Measurements from ENCODE around the gene RINT1. TPM values are rescaled to one million over a fixed set of nuclear protein-coding genes. Genes with fewer than 3 reads are reported as not detected.

RINT1 gene
- total and polyA plus RNA-seq, 2 of the 13 experiments (the other 11 are each of a cell fraction or from before 2014, with no cell fraction given), result 14.7 to 19.3 TPM

DNA sequence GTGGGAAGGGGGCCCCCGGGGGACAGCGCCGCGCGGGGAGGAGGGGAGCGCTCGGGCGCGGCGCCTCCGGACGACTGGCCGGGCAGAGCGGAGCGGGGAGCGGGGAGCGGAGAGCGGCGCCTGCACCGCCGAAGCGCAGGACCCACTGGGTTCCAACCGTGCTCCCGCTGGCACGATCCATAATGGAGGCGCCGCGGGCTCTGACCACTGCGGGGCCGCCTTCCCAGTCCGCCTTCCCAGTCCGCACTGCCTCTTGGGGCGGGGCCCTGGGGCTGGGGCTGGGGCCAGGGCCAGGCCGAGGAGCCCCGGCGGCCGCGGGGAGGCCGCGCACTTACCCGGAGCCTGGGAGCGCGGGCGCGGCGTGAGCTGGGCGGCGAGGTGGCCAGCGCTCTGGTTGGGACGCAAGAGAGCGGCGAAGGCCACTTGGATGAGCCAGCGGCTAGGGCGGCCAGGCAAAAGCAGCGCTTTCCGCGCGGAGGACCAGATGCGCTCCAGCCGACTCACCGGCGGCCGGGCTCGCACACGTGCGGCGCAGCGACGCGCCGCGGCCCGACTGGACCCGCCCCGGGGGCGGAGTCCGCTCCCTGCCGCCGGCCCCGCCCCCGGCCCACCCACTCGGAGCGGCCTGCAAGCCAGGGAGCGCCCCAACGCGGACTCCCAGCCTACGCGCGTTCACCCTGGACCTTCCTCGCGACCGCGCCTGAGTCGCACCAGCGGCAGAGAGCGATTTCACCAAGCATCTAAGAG lies 10.1 kb upstream of the RINT1 start, which contains the start of gene PUS7 (continued):
- TF ChIP-seq, protein P1, sequence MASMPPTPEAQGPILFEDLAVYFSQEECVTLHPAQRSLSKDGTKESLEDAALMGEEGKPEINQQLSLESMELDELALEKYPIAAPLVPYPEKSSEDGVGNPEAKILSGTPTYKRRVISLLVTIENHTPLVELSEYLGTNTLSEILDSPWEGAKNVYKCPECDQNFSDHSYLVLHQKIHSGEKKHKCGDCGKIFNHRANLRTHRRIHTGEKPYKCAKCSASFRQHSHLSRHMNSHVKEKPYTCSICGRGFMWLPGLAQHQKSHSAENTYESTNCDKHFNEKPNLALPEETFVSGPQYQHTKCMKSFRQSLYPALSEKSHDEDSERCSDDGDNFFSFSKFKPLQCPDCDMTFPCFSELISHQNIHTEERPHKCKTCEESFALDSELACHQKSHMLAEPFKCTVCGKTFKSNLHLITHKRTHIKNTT (CRISPR knock-in tag; IDR thresholded peaks at IDR 0.05), result no peak
- TF ChIP-seq HNRNPLL (IDR thresholded peaks at IDR 0.05; ENCODE audit: low read depth, low read length, poor library complexity, severe bottlenecking) (peak; percentile 33), HMG20A (CRISPR knock-in tag; IDR thresholded peaks at IDR 0.05; ENCODE audit: borderline replicate concordance) (no peak), ZNF20 (CRISPR knock-in tag; IDR thresholded peaks at IDR 0.05) (no peak), FLYWCH1 (CRISPR knock-in tag; IDR thresholded peaks at IDR 0.05) (no peak), GATAD1 (CRISPR knock-in tag; IDR thresholded peaks at IDR 0.05) (no peak), ZKSCAN5 (CRISPR knock-in tag; IDR thresholded peaks at IDR 0.05) (no peak), GATA4 (IDR thresholded peaks at IDR 0.05; ENCODE audit: borderline replicate concordance, low read depth) (no peak; the same call in 1 of the 2 replicates), TMF1 (CRISPR knock-in tag; IDR thresholded peaks at IDR 0.05; ENCODE audit: low read depth) (no peak; the same call in 1 of the 2 replicates), MAX (IDR thresholded peaks at IDR 0.05) (peak; percentile 95), POLR2A (IDR thresholded peaks at IDR 0.05; ENCODE audit: insufficient read depth in 1 of 2, low read depth in 2 of 2, low read length in 2 of 2) (peak; percentile 97 to 98), ZNF691 (CRISPR knock-in tag; IDR thresholded peaks at IDR 0.05; ENCODE audit: borderline replicate concordance, low read depth) (peak; percentile 55; the same call in 1 of the 2 replicates), NR2F2 (IDR thresholded peaks at IDR 0.05; ENCODE audit: borderline replicate concordance, low read depth) (0 out of 2 replicates have a peak, but pooled peaks have one; percentile 6), ZNF354B (CRISPR knock-in tag; IDR thresholded peaks at IDR 0.05) (no peak), NR2F1 (CRISPR knock-in tag; IDR thresholded peaks at IDR 0.05) (no peak), EP300 (IDR thresholded peaks at IDR 0.05; ENCODE audit: low read depth in 2 of 2, low read length in 2 of 2) (no peak), EP300 (CRISPR knock-in tag; IDR thresholded peaks at IDR 0.05; ENCODE audit: borderline replicate concordance) (no peak), NAIF1 (CRISPR knock-in tag; IDR thresholded peaks at IDR 0.05; ENCODE audit: borderline replicate concordance) (0 out of 2 replicates have a peak, but pooled peaks have one; percentile 31), CEBPB (IDR thresholded peaks at IDR 0.05; ENCODE audit: borderline replicate concordance, low read depth, low read length) (no peak), CEBPG (CRISPR knock-in tag; IDR thresholded peaks at IDR 0.05) (no peak), PITX1 (CRISPR knock-in tag; IDR thresholded peaks at IDR 0.05) (no peak), NRL (CRISPR knock-in tag; IDR thresholded peaks at IDR 0.05; ENCODE audit: borderline replicate concordance) (peak; percentile 14), FOSL2 (CRISPR knock-in tag; IDR thresholded peaks at IDR 0.05) (no peak; the same call in 1 of the 2 replicates), REXO4 (CRISPR knock-in tag; IDR thresholded peaks at IDR 0.05; ENCODE audit: borderline replicate concordance) (no peak; the same call in 1 of the 2 replicates), TBX2 (CRISPR knock-in tag; IDR thresholded peaks at IDR 0.05; ENCODE audit: borderline replicate concordance) (0 out of 2 replicates have a peak, but pooled peaks have one; percentile 5), ZNF747 (CRISPR knock-in tag; IDR thresholded peaks at IDR 0.05; ENCODE audit: borderline replicate concordance) (no peak)
- TF ChIP-seq, protein P2, sequence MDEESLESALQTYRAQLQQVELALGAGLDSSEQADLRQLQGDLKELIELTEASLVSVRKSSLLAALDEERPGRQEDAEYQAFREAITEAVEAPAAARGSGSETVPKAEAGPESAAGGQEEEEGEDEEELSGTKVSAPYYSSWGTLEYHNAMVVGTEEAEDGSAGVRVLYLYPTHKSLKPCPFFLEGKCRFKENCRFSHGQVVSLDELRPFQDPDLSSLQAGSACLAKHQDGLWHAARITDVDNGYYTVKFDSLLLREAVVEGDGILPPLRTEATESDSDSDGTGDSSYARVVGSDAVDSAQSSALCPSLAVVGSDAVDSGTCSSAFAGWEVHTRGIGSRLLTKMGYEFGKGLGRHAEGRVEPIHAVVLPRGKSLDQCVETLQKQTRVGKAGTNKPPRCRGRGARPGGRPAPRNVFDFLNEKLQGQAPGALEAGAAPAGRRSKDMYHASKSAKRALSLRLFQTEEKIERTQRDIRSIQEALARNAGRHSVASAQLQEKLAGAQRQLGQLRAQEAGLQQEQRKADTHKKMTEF (CRISPR knock-in tag; IDR thresholded peaks at IDR 0.05), result no peak
